ENCODE results near the gene EMC9. TPM values are rescaled to one million over a fixed set of nuclear protein-coding genes. Genes with fewer than 3 reads are reported as not detected.

EMC9 gene
- total RNA-seq, 4 donors from 2014 or later = 7.4 to 38.7 (median 34.0) TPM

- H3K27me3 ChIP-seq = no peaks in the 10 kb centered on the region
- H3K4me3 ChIP-seq = peak overlapping the region; percentile 93 to 99 (median 96)
- TF ChIP-seq POLR2A (IDR thresholded peaks at IDR 0.05) = no peak
- TF ChIP-seq, protein P1, sequence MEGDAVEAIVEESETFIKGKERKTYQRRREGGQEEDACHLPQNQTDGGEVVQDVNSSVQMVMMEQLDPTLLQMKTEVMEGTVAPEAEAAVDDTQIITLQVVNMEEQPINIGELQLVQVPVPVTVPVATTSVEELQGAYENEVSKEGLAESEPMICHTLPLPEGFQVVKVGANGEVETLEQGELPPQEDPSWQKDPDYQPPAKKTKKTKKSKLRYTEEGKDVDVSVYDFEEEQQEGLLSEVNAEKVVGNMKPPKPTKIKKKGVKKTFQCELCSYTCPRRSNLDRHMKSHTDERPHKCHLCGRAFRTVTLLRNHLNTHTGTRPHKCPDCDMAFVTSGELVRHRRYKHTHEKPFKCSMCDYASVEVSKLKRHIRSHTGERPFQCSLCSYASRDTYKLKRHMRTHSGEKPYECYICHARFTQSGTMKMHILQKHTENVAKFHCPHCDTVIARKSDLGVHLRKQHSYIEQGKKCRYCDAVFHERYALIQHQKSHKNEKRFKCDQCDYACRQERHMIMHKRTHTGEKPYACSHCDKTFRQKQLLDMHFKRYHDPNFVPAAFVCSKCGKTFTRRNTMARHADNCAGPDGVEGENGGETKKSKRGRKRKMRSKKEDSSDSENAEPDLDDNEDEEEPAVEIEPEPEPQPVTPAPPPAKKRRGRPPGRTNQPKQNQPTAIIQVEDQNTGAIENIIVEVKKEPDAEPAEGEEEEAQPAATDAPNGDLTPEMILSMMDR (IDR thresholded peaks at IDR 0.05) = peak in 1 of 6 experiments; percentile 1
- peak overlapping the region; percentile 95 to 97 (median 96) for H3K27ac ChIP-seq
- no peaks in the 10 kb centered on the region for H3K9me3 ChIP-seq
- peaks cover 0 to 22% (median 3%) of the 10 kb centered on the region in 3 donors for H3K36me3 ChIP-seq
- no peak for DNase-seq
- H3K4me1 ChIP-seq = peaks cover 0 to 44% (median 15%) of the 10 kb centered on the region in 4 donors
These were observed 5.9 kb downstream of the EMC9 start for GRCh38 chr14:24135584-24135833.

- Histone ChIP-seq H3K4me3 (no peak overlapping the region), H3K9me3 (no peaks in the 10 kb centered on the region), H3K27me3 (no peaks in the 10 kb centered on the region), H3K4me1 (peaks cover 0 to 29% (median 11%) of the 10 kb centered on the region in 4 donors), H3K27ac (no peak overlapping the region), H3K36me3 (peaks cover 0 to 15% (median 2%) of the 10 kb centered on the region in 3 donors)
- TF ChIP-seq, protein P1 (IDR thresholded peaks at IDR 0.05) = no peak
- TF ChIP-seq POLR2A (IDR thresholded peaks at IDR 0.05) = no peak
- DNase-seq = no peak
These were observed 7.7 kb downstream of the EMC9 start for GRCh38 chr14:24133735-24134134.

DNA sequence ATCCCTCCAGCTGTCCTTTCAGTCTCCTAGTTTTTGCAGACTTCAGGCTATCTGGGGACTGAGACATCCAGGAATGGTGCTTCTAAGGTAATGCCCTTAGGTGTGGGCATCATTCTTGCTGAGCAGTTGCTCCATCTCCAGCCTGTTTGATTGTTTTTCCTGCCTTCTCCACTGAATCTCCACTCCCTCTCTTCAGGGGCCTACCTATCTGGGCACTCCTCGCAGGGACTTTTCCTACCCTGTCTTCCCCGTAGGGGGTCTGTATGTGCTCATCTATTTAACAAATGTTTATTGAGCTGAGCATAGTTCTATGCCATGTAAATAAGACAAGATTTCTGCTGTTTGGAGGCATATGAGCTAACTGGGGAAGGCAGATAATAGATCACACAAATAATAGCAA is 8.4 kb downstream of the EMC9 start:
- Histone ChIP-seq H3K9me3 (no peaks in the 10 kb centered on the region), H3K27me3 (no peaks in the 10 kb centered on the region), H3K27ac (peak overlapping the region in 1 of 4 donors; percentile 64), H3K36me3 (peaks cover 0 to 7% (median 0%) of the 10 kb centered on the region in 3 donors), H3K4me3 (no peak overlapping the region), H3K4me1 (peaks cover 0 to 22% (median 11%) of the 10 kb centered on the region in 4 donors)
- no peak for DNase-seq
- TF ChIP-seq POLR2A (IDR thresholded peaks at IDR 0.05) = no peak
- TF ChIP-seq, protein P1 (IDR thresholded peaks at IDR 0.05) = no peak

DNA sequence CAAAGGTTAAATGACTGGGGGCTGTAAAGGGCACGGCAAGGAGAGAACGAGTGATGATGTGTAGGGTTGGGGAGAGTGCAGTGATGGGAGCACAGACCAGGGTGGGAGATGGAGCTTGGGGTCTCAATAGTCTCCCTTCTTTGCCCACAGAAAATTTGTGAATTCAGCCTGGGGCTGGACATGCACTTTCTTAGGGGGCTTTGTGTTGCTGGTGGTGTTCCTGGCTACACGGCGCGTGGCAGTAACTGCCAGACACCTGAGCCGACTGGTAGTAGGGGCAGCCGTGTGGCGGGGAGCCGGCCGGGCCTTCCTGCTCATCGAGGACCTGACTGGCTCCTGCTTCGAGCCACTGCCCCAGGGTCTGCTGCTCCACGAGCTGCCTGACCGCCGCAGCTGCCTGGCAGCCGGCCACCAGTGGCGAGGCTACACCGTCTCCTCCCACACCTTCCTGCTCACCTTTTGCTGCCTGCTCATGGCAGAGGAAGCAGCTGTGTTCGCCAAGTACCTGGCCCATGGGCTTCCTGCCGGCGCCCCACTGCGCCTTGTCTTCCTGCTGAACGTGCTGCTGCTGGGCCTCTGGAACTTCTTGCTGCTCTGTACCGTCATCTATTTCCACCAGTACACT is 9.2 kb downstream of the EMC9 start:
- Histone ChIP-seq H3K4me1 (peaks cover 0 to 14% (median 10%) of the 10 kb centered on the region in 4 donors), H3K27me3 (no peaks in the 10 kb centered on the region), H3K9me3 (no peaks in the 10 kb centered on the region), H3K36me3 (no peaks in the 10 kb centered on the region), H3K4me3 (no peak overlapping the region), H3K27ac (peak overlapping the region in 1 of 4 donors; percentile 64)
- TF ChIP-seq, protein P1 (IDR thresholded peaks at IDR 0.05) = no peak
- no peak for TF ChIP-seq POLR2A (IDR thresholded peaks at IDR 0.05)
- peak in 2 of 3 donors; percentile 43 to 61 for DNase-seq

DNA sequence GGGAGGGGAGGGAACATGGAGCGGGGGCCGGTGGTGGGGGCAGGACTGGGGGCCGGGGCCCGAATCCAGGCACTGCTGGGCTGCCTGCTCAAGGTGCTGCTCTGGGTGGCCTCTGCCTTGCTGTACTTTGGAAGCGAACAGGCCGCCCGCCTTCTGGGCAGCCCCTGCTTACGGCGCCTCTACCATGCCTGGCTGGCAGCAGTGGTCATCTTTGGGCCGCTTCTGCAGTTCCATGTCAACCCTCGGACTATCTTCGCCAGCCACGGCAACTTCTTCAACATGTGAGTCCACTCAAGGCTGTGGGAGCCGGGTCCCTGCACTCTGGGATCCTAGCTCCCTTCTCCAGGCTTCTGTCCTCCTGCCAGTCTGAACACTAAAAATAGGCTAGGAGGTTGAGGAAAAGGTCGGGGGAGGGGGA is 9.8 kb downstream of the EMC9 start:
- Histone ChIP-seq H3K36me3 (no peaks in the 10 kb centered on the region), H3K27ac (peak overlapping the region in 2 of 4 donors; percentile 10 to 29), H3K4me3 (no peak overlapping the region), H3K9me3 (no peaks in the 10 kb centered on the region), H3K27me3 (no peaks in the 10 kb centered on the region), H3K4me1 (peaks cover 0 to 8% (median 5%) of the 10 kb centered on the region in 4 donors)
- DNase-seq = peak in 1 of 3 donors; percentile 37
- TF ChIP-seq POLR2A (IDR thresholded peaks at IDR 0.05) = no peak
- TF ChIP-seq, protein P1 (IDR thresholded peaks at IDR 0.05) = no peak
